GM18505 (cell line): ENCODE measurements around the gene ATG10.
"Not testable (repeated sequence)": the region's sequence is repeated elsewhere in the genome, so short reads cannot be mapped to it uniquely, and the experiment has no call there.

Source experiments
- ATAC-seq: cut with Tn5 transposase; IDR thresholded peaks from one replicate; pipeline ENCODE4 v1.9.1; 2021; ENCODE audit not compliant: unreplicated experiment
- POLR2A ChIP-seq: IDR thresholded peaks from 4 replicates; pipeline ENCODE4 v1.6.1; 2011; ENCODE audit warnings: borderline replicate concordance; ENCODE audit not compliant: insufficient read depth, insufficient read length; ENCODE audit errors: extremely low read depth

The ATG10 gene

DNA sequence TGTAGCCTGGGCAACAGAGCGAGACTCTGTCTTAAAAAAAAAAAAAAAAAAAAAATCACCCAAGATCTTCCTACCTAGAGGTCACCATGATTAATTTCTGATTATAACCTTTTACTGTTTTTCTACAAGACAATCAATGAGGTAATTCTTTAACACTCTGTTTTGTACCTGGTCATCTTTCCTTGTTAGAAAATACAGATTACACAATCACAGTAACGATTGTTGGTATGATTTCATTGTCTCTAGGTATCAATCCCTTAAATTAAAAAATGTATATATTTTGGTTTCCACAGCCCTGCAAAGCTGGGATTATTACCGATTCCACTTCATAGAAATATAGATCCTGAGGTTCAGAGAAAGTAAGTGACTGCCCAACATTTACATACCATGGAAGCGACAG is 8.3 kb upstream of the ATG10 start:
- no peak for ATAC-seq
- TF ChIP-seq POLR2A, result no peak

DNA sequence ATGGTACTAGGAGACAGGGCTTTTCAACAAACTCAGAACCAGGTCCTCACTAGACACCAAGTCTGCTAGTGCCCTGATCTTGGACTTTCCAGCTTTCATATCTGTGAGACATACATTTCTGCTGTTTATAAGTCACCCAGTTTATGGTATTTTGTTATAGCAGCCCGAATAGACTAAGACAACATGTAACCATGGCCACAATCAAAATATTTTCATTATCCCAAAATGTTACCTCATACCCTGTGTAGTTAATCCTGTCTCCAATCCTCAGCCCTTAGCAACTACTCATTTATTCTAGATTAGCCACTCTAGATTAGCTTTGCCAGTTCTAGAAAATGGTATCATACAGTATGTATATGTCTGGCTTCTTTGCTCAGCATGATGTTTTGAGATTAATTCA is 6.3 kb upstream of the ATG10 start:
- TF ChIP-seq POLR2A, result no peak
- no peak for ATAC-seq

DNA sequence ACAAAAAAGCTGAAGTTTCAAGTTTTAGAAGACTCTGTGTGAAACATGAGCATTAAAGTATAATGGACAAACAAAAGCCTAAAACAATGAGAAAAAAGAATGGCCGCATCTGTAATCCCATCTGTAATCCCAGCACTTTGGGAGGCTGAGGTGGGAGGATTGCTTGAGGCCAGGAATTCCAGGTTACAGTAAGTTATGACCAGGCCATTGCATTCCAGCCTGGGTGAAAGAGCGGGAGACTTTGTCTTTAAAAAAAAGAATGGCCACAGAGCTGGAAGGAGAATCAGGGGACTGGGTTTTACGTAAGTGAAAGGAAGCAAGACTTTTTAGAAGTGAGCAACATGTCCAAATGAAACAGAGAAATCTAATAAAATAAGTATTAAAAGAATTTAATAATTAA is 2.6 kb upstream of the ATG10 start:
- ATAC-seq, result no peak
- TF ChIP-seq POLR2A, result no peak

DNA sequence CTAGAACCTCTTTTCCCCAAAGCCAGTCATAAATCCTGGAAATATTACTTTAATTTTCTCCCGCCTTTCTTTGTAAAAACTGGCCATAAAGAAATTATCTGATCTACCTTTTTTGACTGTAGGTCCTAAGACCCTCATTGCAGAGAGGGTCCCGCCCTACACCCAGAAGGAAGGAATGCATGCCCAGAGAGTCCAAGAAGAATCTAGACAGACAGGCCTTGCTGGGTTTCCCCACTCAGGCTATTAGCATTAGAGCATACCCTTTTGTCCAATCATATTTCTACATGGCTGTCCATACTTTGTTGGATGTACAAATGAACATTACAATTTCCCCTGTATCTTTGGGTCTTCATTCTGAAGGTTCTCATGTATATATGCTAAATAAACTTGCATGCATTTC is 1.9 kb upstream of the ATG10 start:
- TF ChIP-seq POLR2A, result no peak
- no peak for ATAC-seq

DNA sequence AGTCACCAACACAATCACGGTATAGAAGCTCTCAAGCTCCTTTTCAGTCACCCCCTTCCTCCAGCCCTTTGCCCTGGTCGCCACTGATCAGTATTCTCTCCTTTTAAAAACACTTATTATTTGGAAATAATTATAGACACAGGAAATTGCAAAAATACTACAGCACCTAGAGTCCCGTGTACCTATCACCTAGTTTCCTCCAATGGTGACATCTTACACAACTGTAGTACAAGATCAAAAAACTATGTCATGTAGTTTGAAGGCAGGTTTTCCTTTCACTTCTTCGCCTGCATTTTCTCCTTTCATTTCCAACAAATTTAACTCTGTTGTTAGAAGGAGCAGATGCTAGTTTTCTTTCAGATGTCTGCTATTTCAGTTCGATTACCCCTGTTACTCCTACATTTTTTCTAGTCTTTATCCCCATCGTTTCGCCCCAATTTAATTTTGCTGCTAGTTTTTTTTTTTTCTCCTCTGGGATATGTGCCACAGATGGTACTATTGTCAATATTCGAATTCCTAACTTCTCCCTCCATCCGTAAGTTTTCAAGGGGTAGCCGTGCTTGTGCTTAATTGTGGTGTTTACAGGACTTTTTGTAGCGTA is 612 bp upstream of the ATG10 start:
- TF ChIP-seq POLR2A, result no peak
- no peak for ATAC-seq

DNA sequence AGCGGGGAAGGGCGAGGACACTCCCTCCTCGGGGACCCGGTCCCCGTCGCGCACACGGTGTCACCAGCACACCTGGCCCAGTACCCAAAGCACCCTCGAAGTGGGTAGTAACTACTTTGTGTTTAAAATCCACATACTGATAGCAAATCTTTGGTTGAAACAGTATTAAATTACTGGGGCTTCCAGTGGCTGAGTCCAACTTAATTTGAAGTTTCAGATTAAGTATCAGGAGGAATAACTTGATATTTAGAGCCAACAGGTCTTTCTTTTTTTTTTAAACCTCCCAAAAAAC is 615 bp downstream of the ATG10 start:
- no peak for ATAC-seq
- TF ChIP-seq POLR2A, result no peak

DNA sequence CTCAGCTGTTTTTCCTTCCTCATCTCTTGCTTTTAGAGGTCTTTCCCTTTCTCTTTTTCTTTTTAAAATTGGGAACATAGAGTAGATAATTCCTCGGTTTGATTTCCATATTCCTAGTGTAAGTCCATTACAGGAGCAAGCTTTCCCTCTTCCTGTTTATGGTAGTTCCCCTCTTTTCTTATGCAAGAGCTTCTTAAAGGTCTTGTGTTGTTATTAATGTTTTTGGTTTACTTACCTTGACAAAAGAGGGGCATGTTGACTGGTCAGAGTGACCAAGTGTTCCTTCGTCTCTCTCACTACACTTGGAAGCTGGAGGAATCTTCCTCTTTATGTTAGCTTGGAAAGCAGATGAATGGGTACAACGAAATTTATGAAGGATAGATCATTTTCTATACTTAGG is 8.3 kb downstream of the ATG10 start:
- ATAC-seq, result no peak

DNA sequence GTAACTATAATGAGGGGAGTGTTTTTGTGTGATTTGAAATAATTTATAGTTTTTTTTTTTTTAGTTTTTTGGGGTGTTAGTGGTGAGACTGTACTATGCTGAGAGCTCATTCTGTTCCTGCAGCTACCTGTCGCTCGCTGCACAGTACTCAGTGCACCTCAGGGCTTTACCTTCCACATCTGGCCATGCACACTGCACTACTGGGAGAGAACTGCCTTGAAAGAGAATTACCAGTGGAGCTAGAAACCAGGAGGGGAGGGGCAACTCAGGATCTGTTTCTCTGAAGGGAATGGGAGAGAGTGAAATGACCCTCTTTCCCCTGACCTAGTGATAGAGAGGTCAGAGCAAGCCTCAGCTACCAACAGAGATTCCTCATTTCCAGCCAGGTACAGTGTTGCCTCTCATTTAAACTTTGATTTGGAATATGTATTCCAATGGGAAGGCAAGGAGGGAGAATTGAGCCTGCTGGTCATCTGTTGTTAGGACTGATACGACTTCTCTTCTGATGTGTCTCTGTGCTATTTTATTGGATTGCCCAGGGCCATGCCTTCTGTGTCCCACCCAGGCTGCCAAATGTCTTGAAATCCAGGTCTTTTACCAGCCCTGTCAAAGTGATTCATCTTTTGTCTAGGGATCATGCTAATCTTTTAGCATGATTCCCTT is 8.9 kb downstream of the ATG10 start:
- no peak for ATAC-seq
- no peak for TF ChIP-seq POLR2A

More for the DNA sequence above, 8.3 kb downstream of the ATG10 start:
- no peak for TF ChIP-seq POLR2A

DNA sequence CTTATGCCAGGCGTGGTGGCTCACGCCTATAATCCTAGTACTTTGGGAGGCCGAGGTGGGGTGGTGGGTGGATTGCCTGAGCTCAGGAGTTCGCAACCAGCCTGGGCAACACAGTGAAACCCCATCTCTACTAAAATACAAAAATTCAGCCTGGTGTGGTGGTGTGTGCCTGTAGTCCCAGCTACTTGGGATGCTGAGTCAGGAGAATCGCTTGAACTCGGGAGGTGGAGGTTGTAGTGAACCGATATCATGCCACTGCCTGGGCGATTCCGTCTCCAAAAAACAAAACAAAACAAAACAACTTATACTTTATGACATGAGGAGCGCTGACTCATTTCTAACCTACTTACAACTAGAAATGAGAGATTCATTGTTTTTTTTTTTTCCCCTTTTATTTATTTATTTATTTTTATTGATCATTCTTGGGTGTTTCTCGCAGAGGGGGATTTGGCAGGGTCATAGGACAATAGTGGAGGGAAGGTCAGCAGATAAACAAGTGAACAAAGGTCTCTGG is 10.4 kb downstream of the ATG10 start:
- not testable (repeated sequence) for ATAC-seq

DNA sequence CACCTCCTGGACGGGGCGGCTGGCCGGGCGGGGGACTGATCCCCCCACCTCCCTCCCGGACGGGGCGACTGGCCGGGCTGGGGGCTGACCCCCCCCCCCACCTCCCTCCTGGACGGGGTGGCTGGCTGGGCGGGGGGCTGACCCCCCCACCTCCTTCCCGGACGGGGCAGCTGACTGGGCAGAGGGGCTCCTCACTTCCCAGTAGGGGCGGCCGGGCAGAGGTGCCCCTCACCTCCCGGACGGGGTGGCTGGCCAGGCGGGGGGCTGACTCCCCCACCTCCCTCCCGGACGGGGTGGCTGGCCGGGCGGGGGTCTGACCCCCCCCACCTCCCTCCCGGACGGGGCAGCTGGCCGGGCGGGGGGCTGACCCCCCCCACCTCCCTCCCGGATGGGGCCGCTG is 11.3 kb downstream of the ATG10 start:
- not testable (repeated sequence) for ATAC-seq

DNA sequence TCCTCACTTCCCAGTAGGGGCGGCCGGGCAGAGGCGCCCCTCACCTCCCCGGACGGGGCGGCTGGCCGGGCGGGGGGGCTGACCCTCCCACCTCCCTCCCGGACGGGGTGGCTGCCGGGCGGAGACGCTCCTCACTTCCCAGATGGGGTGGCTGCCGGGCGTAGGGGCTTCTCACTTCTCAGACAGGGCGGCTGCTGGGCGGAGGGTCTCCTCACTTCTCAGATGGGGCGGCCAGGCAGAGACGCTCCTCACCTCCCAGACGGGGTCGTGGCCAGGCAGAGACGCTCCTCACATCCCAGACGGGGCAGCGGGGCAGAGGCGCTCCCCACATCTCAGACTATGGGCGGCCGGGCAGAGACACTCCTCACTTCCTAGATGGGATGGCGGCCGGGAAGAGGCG is 11.7 kb downstream of the ATG10 start:
- ATAC-seq, result not testable (repeated sequence)

DNA sequence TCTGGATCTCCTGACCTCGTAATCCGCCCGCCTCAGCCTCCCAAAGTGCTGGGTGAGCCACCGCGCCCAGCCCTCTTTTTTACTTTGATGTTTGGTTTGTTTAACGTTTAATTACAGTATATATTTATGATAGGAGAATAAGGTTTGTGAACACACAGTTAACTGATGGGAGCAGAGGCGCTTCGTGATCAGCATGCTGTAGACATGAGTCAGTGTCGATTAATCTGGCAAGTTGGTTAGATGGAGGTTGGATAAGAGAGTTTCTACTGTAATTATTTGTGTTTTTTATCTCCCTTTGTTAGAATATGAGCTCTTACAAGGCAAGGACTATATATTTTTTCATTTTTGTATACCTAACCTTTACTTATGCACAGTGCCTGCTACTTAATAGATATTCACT is 14.3 kb downstream of the ATG10 start:
- ATAC-seq, result no peak
- no peak for TF ChIP-seq POLR2A

DNA sequence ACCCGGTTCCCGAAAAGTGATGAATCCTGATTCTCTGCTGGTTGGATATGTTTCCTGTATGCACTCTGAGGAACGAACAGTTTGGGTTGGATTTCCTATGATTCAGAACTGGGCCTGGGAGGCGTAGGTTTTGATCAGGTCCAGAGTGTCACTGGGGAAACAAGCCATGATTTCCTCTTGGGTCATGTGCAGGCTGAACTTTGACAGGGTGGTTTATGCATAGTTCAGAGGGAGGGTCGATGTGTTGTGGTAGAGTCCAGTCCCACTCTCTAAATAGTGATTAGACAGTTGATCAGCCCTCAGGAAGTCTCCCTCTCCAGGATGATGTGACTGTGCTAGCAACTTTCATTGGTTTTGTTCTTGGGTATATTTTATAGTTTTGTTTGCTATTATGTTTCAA is 17.4 kb downstream of the ATG10 start:
- TF ChIP-seq POLR2A, result no peak
- ATAC-seq, result no peak

DNA sequence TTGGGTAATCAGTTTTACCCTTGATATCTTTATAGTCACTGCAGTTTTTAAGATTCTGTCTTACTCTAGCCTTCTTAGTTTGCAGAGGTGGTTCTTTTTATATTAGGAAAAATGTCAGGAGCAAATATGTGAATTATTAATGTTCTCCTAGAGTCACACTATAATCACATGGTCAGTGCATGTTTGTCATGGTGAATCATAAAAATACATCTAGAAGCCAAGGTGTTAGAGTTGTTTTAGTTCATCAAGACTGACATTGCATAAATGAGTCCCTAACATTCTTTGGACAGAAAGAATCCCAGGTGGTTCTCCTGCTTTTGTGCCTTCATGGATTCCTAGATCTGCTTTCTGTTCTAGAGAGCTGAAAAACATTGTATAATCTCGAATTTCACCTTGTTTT is 22.9 kb downstream of the ATG10 start:
- TF ChIP-seq POLR2A, result no peak
- ATAC-seq, result no peak

DNA sequence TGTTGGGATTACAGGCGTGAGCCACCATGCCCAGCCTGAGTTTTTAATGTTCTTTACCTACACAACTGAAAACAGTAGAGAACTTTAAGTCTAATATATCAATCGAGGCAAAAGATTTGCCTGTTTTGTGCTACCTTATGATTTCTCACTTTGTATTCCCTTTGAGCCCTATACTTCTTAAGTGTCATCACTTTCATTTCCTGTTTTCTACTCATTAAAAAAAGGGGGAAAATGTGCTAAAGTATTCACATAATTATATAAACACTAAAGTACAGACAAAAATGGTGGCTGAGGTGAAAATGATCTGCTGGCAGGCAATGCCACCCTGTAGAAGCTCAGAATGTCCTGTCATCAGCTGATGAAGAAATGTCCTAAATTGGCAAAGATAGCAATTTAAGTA is 23.6 kb downstream of the ATG10 start:
- no peak for TF ChIP-seq POLR2A
- ATAC-seq, result no peak
